Measurements from ENCODE around the gene DHX38. TPM values are rescaled to one million over a fixed set of nuclear protein-coding genes. Genes with fewer than 3 reads are reported as not detected.

DHX38 gene
- total and polyA plus RNA-seq, 2 of the 13 experiments (the other 11 are each of a cell fraction or from before 2014, with no cell fraction given) = 54.4 to 85.9 TPM

GRCh38 chr16:72083778-72084404 lies 9.8 kb upstream of the DHX38 start (continued):
- TF ChIP-seq CSRNP1 (CRISPR knock-in tag; IDR thresholded peaks at IDR 0.05) (no peak), ZNF343 (CRISPR knock-in tag; IDR thresholded peaks at IDR 0.05) (0 out of 2 replicates have a peak, but pooled peaks have one; percentile 50), SKIL (CRISPR knock-in tag; IDR thresholded peaks at IDR 0.05; ENCODE audit: borderline replicate concordance) (no peak), SMC3 (IDR thresholded peaks at IDR 0.05; ENCODE audit: low read length) (0 out of 2 replicates have a peak, but pooled peaks have one; percentile 7), ZNF251 (CRISPR knock-in tag; IDR thresholded peaks at IDR 0.05) (no peak), NR2F6 (IDR thresholded peaks at IDR 0.05) (peak; percentile 45; the same call in 1 of the 2 replicates), NR2F6 (CRISPR knock-in tag; IDR thresholded peaks at IDR 0.05) (no peak; the same call in 1 of the 2 replicates), GATAD2A (CRISPR knock-in tag; IDR thresholded peaks at IDR 0.05) (peak; percentile 65), RFX1 (IDR thresholded peaks at IDR 0.05) (no peak), LCORL (IDR thresholded peaks at IDR 0.05) (peak; percentile 10; the same call in 1 of the 2 replicates), LCORL (CRISPR knock-in tag; IDR thresholded peaks at IDR 0.05) (peak; percentile 65), MIXL1 (CRISPR knock-in tag; IDR thresholded peaks at IDR 0.05) (0 out of 2 replicates have a peak, but pooled peaks have one; percentile 18), PCBP1 (IDR thresholded peaks at IDR 0.05; ENCODE audit: borderline replicate concordance, low read depth, low read length) (no peak), IKZF5 (CRISPR knock-in tag; IDR thresholded peaks at IDR 0.05) (no peak), HNF4G (IDR thresholded peaks at IDR 0.05; ENCODE audit: borderline replicate concordance, low read depth, low read length) (peak; percentile 82), HNF4G (CRISPR knock-in tag; IDR thresholded peaks at IDR 0.05; ENCODE audit: borderline replicate concordance, low read depth) (peak; percentile 57; the same call in 1 of the 2 replicates), ZNF333 (CRISPR knock-in tag; IDR thresholded peaks at IDR 0.05; ENCODE audit: borderline replicate concordance) (no peak), ZNF567 (CRISPR knock-in tag; IDR thresholded peaks at IDR 0.05; ENCODE audit: borderline replicate concordance) (no peak), KMT2B (CRISPR knock-in tag; IDR thresholded peaks at IDR 0.05) (no peak), CEBPG (CRISPR knock-in tag; IDR thresholded peaks at IDR 0.05) (peak; percentile 80), RFXAP (CRISPR knock-in tag; IDR thresholded peaks at IDR 0.05; ENCODE audit: borderline replicate concordance) (no peak), ZNF460 (CRISPR knock-in tag; IDR thresholded peaks at IDR 0.05; ENCODE audit: borderline replicate concordance) (no peak), FOXK1 (CRISPR knock-in tag; IDR thresholded peaks at IDR 0.05; ENCODE audit: borderline replicate concordance, low read depth) (peak; percentile 16; the same call in 1 of the 2 replicates), MXI1 (IDR thresholded peaks at IDR 0.05; ENCODE audit: borderline replicate concordance, low read depth, low read length) (no peak), SAP130 (CRISPR knock-in tag; IDR thresholded peaks at IDR 0.05; ENCODE audit: low read depth) (peak; percentile 53; the same call in 1 of the 2 replicates), HMG20B (CRISPR knock-in tag; conservative IDR thresholded peaks at IDR 0.05) (no peak), HDAC6 (IDR thresholded peaks at IDR 0.05; ENCODE audit: low read depth, low read length) (no peak), HNRNPL (IDR thresholded peaks at IDR 0.05; ENCODE audit: low read depth, low read length) (no peak), ZNF747 (CRISPR knock-in tag; IDR thresholded peaks at IDR 0.05; ENCODE audit: borderline replicate concordance) (peak; percentile 27; the same call in 1 of the 2 replicates)
